ENCODE measurements around the gene PDXK. TPM values are rescaled to one million over a fixed set of nuclear protein-coding genes. Genes with fewer than 3 reads are reported as not detected.
A peak's percentile ranks its signal among the peaks of the same experiment; 100 is the strongest.

Gene PDXK
- total RNA-seq, 4 donors from 2014 or later: 122 to 156 (median 143) TPM

- H3K4me3 ChIP-seq: peak overlapping the region; percentile 36 to 70 (median 64)
- TF ChIP-seq CTCF (IDR thresholded peaks at IDR 0.05) (peak; percentile 20 to 57 (median 37)), EP300 (IDR thresholded peaks at IDR 0.05) (peak; percentile 95 to 99), POLR2A (IDR thresholded peaks at IDR 0.05) (peak; percentile 91 to 98)
- DNase-seq (ENCODE audit: low spot score in 2 of 2): peak; percentile 94 to 95
- H3K9me3 ChIP-seq: no peaks in the 10 kb centered on the region
- H3K27me3 ChIP-seq: no peaks in the 10 kb centered on the region
- H3K36me3 ChIP-seq: peaks cover 0 to 8% (median 4%) of the 10 kb centered on the region in 3 donors
- H3K27ac ChIP-seq: peak overlapping the region; percentile 81 to 98 (median 96)
- peaks cover 0 to 87% (median 54%) of the 10 kb centered on the region in 4 donors for H3K4me1 ChIP-seq
- 1 to 4% methylated on average over 20 to 37 of the region's 59 CpGs for WGBS, 2 donors
These were observed 9.8 kb downstream of the PDXK start for GRCh38 chr21:43728467-43729390.

GRCh38 chr21:43731476-43731875 is 12.5 kb downstream of the PDXK start:
- Histone ChIP-seq H3K4me1 (peaks cover 0 to 93% (median 58%) of the 10 kb centered on the region in 4 donors), H3K9me3 (no peaks in the 10 kb centered on the region), H3K4me3 (no peak overlapping the region), H3K27me3 (no peaks in the 10 kb centered on the region), H3K36me3 (peaks cover 0 to 9% (median 0%) of the 10 kb centered on the region in 3 donors), H3K27ac (peak overlapping the region; percentile 81 to 98 (median 93))
- no peak for TF ChIP-seq CTCF (IDR thresholded peaks at IDR 0.05)
- no peak for TF ChIP-seq EP300 (IDR thresholded peaks at IDR 0.05)
- no peak for TF ChIP-seq POLR2A (IDR thresholded peaks at IDR 0.05)
- DNase-seq (ENCODE audit: low spot score in 2 of 2): no peak
- WGBS, 2 donors: 83 to 85% methylated on average over 6 of the region's 6 CpGs

GRCh38 chr21:43731891-43732711 is 13.2 kb downstream of the PDXK start:
- peak in 1 of 2 donors; percentile 50 for DNase-seq (ENCODE audit: low spot score in 2 of 2)
- Histone ChIP-seq H3K9me3 (no peaks in the 10 kb centered on the region), H3K4me1 (peaks cover 0 to 91% (median 57%) of the 10 kb centered on the region in 4 donors), H3K4me3 (peak overlapping the region in 1 of 4 donors; percentile 9), H3K27me3 (no peaks in the 10 kb centered on the region), H3K27ac (peak overlapping the region; percentile 81 to 98 (median 93)), H3K36me3 (peaks cover 0 to 13% (median 0%) of the 10 kb centered on the region in 3 donors)
- peak in 1 of 2 donors; percentile 66 for TF ChIP-seq EP300 (IDR thresholded peaks at IDR 0.05)
- TF ChIP-seq CTCF (IDR thresholded peaks at IDR 0.05): no peak
- peak in 1 of 2 donors; percentile 23 for TF ChIP-seq POLR2A (IDR thresholded peaks at IDR 0.05)
- WGBS, 2 donors: 64 to 65% methylated on average over 23 of the region's 23 CpGs

- 27 to 46% methylated on average over 10 of the region's 10 CpGs for WGBS, 2 donors
- no peaks in the 10 kb centered on the region for H3K27me3 ChIP-seq
- no peak for DNase-seq (ENCODE audit: low spot score in 2 of 2)
- no peak for TF ChIP-seq EP300 (IDR thresholded peaks at IDR 0.05)
- TF ChIP-seq POLR2A (IDR thresholded peaks at IDR 0.05): no peak
- TF ChIP-seq CTCF (IDR thresholded peaks at IDR 0.05): no peak
- peak overlapping the region in 2 of 4 donors; percentile 18 to 47 for H3K4me3 ChIP-seq
- H3K27ac ChIP-seq: peak overlapping the region; percentile 81 to 98 (median 93)
- no peaks in the 10 kb centered on the region for H3K9me3 ChIP-seq
- H3K36me3 ChIP-seq: peaks cover 0 to 23% (median 0%) of the 10 kb centered on the region in 3 donors
- peaks cover 0 to 91% (median 53%) of the 10 kb centered on the region in 4 donors for H3K4me1 ChIP-seq
These were observed 14.1 kb downstream of the PDXK start for GRCh38 chr21:43733060-43733459.

All from tibial nerve (tissue), 4 donors.